HG03442 (cell line): Measurements from ENCODE around the gene TNS3.
A peak's percentile ranks its signal among the peaks of the same experiment; 100 is the strongest.

ENCODE experiments used
- ATAC-seq: cut with Tn5 transposase; IDR thresholded peaks from one replicate; pipeline ENCODE4 v1.9.1; 2021; ENCODE audit warnings: mild to moderate bottlenecking, moderate library complexity; ENCODE audit not compliant: unreplicated experiment

Gene TNS3

DNA sequence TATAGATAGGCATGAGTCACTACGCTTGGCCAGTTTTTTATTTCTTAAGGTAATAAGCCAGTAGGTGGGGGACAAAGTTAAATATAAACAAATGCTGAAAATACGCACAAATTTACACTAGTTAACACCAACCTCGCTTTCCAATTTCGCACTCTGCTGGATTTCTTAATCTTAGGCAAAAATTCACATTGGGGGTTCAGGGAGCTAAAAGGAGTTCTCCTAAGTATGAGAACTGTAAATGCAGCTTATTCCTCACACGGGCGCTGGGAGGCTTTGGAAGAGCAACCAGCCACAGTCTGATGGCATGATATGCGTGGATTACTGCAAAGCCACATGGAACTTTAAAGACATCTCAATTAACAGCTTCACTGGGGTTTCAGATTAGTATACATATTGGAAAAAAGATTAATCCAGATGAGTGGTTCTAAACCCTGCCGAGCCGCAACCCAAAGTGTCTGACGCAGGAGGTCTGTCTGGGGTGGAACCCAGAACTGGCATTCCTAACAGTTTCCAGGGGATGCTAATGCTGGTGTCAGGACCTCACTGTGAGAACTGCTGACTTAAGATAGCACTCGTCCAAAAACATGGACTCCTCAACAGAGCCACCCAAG is 16.2 kb downstream of the TNS3 start:
- ATAC-seq, result no peak

DNA sequence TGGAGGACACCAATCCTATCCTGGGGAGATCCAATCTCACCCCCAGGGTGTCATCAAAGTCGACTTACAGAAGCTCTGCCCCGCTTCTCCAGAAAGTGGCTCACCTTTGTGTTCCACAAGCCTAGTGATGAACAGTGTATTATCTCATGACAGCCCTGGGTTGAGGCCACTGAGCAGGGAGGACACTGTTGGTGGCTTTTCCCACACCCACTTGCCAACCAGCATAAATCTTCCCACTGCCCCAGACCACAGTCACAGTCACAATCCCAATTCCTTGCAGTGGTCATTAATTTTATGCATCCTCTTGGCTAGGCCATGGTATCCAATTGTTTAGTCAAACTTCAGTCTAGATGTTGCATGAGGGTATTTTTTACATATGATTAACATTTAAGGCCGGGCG is 18.4 kb downstream of the TNS3 start:
- no peak for ATAC-seq

DNA sequence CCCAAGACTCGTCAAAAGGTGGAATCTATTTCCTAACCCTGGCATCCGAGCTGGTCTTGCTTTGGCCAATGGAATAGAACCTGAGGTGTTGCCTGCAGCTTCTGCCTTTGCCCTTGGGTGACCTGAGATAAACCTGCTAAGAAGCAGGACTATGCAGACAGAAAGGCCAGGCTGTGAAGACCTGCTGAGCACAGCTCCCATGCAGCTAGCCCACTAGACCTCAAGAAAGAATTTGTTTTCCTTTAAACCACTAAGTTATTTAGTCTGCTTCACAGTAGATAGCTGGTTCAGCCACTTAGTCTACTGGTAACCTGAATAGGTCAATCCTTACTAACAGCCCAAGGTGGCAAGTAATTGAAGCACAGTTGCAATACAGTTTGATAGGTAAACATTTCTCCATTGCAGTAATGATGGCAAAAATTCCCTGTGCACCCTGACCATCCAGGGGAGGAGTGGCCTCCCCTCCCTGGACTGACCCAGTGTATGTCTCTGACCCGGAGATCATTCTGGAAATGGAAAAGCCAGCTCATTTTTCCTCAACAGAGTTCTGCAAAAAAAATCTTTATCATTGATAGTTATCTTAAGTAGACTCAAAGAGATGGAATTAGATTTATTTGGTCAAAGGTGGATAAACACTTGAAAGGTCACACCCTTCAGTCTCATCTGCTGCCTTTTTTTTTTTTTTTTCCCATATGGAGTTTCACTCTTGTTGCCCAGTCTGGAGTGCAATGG is 20.0 kb downstream of the TNS3 start:
- ATAC-seq, result no peak

DNA sequence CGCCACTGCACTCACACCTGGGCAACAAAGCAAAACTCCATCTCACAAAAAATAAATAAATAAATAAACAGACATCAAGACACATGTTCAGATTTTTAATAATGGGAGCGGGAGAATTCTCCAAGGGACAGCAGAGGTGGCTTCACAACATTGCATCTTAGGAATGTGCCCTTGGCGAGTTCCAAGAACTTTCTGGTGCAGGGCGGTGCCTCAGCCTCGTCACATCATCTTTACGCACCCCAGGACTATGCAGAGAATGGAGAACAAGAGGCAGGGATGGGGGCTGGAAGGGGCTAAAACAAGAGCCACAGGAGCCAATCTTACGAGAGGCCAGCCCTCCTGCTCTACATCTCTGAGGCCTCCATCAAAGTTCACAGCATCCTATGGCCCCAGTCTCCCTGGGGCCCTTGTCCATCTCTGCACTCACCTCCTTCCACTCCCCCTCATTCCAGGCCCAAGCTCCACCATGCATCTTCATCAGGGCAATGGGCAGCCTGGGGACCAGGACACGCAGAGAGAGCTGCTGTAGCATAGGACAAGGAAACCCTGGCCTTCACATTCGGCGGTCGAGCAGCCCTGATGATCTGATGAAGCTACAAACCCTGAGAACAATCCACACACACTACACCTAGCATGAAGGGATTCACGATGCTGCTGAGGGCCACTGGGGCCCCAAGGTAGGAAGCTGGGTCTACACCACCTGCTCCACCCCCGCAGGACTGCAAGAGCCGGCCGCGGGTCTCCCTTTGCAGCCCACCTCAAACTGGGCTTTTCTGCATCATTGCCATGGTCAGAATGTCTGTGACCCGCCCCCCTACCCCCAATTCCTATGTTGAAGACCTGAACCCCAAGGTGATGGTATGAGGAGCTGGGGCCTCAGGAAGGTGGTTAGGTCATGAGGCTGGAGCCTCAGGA is 22.3 kb downstream of the TNS3 start:
- no peak for ATAC-seq

DNA sequence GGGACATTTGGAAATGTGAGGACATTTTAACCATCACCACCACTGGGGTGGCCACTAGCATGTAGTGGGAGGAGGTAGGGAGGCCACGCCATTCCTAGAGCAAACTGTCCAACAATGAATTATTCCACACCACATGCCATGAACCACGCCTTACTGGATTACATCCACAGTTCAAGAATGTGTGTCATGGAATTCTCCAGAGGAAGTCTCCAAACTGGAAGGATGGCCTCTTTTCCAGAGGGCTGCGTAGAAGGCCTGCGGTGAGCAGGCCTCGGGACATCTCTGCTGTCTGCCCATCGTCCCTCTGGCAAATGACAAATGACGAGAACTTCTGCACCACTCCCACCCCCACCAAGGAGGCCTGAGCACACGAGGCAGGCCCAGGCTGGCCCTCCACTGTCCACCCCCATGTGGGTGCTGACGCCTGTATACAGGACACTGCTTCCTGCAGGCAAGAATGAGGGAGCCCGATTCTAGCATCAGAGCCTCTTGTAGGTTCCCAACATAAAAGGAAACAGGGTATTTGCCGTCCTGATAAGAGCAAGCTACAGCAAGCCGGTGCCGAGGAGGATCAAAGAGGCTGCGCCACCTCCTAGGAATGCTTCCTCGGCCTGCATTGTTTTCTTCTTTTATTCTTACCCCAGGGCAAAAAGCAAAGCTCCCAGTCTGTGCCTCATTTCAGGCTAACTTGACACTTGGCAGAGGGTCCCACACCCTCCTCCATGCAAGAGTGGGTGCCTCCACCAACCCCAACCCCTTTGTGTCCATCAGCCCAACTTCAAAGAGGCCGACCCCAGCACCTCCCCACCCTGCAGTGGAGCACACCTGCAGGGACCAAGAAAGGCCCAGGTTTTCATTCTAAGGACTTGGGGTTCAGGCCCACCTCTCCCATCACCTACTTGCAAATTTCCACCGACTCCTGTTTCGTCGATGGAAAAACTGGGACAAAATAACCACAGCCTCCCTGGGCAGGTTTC is 23.9 kb downstream of the TNS3 start:
- no peak for ATAC-seq

DNA sequence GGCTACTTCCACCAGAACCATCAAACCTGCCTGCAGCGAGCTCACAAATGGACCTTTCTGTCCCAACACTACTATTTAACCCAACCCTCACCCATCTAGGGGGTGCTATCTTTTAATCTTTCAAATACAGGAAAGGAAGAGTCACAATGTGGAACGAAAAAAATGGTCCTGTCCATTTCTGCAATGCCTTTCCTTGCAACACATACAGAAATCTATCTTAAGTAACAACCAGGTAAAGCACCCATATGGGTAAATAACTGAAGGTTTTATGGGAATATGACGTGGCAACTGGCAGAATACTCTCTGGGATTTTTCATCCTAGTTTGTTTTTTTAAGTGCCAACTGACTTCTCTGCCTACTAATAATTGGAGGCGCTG is 24.6 kb downstream of the TNS3 start:
- ATAC-seq, result no peak

DNA sequence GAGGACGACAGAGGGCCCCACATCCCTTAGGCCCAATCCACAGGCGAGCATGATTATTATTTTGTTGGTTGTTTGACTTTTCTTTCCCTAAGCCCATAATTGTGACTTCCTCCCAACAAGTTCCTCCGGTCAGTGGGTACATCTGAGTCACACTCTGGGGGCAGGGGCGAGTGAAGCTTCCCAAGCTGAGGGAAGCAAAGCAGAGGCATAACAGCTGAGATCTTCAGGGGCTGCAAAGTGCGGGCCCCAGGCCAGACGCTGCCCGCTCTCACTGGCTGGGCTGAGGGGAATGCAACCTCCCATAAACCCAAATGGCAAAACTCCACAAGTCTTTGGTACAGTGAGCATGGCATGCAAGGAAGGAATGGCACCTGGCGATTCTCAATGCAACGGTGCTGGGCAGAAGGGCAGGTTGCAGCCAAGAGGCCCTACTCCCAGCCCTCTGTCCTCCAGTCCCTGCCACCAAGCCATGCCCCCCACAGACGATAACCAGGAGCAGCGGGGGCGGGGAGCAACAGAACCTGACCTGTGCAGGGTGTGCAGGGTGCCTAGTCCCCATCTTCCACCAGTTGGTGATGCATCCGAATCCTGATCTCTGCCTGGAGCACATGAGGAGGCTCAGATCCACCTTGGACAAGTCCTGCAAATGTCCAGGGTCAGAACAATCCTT is 25.3 kb downstream of the TNS3 start:
- ATAC-seq, result no peak

DNA sequence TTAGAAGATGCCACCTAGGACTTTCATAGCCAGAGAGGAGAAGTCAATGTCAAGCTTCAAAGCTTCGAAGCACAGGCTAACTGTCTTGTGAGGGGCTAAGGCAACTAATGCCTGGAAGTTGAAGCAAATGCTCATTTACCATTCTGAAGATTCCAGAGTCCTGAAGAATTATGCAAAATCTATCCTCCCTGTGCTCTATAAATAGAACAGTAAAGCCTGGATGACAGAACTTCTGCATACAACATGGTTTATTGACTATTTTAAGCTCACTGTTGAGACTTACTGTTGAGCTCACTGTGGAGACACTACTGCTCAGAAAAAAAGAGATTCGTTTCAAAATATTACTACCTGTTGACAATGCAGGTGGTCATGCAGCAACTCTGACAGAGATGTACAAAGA is 28.6 kb downstream of the TNS3 start:
- no peak for ATAC-seq

DNA sequence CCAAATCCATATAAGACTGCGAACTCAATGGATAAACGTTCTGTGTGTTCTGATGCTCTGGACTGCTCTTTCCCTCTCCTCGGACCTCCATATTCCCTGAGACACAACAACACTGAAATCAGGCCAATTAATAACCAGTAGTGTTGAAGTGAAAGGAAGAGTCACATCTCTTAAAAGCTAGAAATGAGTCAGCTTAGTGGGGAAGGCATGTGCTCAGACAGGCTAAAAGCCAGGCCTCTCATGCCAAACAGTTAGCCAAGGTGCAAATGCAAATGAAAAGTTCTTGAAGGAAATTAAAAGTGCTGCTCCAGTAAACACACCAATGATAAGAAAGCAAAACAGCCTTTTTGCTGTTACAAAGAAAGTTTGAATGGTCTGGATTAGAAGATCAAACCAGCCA is 29.3 kb downstream of the TNS3 start:
- ATAC-seq, result peak; percentile 100

DNA sequence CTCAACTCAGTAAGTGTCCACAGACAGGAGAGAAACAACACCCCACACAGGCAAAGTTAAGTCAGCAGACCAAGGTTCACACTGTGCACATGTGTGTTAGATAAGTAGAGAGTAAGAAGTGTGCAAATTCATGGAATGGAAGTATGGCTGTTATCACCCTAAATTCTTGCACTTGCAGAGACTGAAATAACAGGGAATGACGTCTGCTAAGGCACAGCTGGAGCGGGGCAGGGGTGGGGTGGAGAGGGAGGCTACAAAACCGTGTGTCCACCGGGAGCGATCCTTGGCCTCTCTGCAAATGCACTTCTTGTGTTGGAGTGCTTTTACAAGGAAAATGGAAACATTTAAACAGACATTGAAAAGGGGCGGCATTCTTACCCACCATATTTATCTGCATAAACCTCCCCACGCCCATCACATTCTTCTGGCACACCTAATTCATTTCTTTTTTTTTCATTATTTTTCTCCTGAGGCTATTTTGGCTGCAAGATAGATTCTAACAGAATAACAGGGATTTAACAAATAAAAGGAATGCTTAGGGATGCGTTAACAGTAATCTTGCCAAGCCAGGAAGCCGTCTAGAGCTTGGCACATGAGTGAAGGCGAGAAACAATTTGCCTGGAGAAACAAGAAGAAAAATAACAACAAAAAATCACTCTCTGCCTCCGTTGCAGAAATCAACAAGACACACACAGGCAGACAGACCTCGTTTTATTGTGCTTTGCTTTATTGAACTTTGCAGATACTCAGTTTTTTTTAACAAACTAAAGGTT is 30.1 kb downstream of the TNS3 start:
- ATAC-seq, result no peak

DNA sequence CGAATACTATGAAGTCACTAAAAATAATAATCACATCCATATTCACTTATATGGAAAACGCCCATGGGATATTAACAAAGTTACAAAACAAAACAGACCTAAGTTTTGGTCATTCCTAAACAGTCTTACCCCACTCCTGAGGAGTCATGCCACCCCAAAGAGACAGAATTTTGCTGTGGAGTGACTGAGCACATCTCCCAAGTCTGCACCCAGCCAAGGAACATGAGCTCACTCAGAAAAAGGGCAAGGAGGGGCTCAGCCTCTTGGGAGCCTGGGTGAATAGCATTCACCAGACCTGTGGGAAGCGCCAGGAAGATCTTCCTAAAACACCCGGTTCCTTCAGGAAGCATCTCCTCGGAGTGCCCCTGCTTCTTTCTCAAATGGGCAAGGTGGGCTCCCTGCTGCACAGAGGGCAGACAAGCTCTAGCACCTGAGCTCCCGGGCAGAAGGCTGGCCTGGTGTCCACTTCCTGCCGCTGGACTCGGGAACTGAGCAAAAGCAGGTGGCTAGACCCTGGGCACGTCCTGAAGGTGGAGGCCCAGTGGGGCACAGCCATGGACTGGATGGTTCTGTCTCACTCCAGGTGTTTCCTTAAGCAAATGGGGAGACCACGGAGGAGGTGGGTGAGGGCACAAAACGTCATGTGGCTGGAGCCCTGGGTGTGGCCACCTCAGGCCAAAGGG is 31.0 kb downstream of the TNS3 start:
- no peak for ATAC-seq

DNA sequence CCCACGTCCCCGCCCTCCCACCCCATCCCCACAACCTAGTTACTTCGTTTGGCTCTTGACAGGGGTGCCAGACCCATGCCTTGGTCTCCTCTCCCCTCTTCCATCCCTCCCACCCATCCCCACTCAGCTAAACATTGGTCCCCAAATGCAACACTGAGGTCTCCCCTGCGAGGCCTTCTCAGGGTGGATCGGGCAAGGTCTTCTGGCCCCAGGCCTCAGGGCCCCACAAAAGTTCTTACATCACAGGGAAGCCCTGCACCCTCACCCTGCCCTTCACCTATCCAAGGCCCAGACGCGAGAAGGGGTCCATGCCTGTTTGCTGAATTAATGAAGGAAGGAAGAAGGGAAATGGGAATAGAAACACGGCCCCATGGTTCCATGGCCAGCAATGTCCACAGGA is 32.0 kb downstream of the TNS3 start:
- ATAC-seq, result no peak

DNA sequence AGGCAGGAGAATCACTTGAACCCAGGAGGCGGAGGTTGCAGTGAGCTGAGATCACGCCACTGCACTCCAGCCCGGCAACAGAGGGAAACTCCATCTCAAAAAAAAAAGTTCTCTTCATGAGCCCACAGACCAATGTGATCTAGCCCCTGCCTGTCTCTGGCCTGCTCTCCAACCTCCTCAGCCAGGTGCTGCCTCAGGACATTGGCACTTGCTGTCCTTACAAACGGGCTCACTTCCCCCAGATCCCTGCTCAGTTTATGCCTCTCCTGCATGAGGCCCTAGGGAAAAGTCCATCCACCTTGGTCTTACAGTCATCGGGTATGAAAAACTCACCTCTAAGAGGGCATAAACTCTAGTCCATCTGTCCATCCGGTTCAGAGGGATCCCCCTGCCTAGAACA is 32.5 kb downstream of the TNS3 start:
- ATAC-seq, result no peak

DNA sequence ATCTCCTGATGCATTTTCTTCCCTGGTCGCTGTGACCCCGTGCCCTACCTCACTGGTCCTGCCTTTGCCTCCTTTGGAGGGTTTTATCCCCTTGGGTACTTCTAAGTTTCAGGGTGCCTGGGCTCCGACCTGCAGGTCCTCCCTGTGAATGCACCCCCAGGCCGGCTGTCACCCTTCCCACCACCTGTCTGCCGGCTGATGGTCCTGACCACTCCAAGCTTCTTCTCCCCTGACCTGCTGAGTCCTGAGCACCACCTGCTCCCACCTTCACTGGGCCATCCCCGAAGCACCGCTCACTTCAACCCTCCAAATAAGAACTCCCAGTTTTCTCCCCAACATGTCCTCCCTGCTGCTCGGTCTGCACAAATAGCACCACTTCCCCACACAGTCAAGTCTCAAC is 33.4 kb downstream of the TNS3 start:
- no peak for ATAC-seq

DNA sequence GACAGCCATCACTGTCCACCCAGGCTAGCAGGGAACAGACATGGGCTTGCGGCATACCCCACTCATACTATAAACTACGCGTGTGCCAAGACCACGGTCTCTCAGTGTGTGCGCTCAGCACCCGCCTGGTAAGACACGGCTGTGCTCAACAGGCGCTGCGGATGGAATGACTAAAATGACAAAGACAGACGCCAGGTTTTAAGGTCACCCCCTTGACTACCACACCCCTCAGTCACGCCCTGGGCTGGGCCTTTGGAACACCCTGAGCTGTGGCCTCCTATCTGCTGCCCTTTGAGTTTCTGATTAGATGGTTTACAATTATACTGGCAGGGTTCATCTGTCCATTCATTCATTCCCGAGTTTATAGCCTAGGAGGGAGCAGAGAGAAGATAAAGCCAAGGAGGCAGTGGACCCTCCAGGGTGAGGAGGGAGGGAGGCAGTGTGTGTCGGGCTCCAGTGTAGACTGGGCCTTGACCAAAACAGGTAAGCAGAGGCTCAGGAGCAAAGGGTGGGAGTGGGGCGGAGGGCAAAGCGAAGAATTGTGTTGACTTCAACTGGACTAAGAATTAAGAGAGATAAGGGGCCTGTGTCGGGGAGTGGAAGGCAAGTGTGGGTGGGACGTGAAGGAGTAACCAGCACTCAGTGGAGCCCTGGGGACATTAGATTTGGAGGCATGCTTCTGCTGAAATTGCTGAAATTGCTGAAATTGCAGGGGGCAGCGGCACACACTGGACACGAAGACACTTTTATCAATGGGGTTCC is 35.0 kb downstream of the TNS3 start:
- no peak for ATAC-seq

DNA sequence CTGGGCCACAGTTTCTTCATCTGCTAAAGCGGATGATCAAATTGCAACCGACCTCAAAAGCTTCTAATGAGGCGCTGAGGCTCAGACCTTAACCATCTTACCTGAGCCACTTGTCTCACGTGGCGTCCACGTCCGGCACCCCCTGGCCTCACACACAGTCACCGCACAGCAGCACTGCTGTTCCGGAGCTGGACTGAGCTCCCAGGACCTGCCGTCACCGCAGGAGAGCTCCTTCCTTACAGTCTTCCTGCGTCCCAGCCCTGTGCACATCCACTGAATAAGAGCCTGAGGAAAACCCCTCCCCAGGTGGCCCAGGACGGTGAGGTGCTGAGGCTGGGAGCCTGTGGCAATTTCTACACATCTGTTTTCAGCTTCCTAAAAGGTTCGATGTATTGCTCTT is 35.7 kb downstream of the TNS3 start:
- ATAC-seq, result no peak

DNA sequence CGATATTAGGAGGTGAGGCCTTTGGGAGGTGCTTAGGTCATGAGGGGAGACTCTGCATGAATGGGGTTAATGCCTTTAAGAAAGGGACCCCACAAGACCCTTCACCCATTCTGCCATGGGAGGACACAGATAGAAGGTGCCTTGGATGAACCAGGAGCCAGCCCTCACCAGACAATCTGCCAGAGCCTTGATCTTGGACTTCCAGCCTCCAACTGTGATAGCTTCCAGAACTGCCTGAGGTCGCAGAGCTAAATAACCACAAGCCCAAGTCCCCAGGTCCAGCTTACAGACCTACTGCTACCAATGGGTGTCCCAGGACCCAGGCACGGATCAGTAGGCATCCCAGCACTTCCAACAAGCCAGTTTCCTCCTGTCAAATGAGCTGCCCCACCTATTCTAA is 37.5 kb downstream of the TNS3 start:
- ATAC-seq, result no peak

DNA sequence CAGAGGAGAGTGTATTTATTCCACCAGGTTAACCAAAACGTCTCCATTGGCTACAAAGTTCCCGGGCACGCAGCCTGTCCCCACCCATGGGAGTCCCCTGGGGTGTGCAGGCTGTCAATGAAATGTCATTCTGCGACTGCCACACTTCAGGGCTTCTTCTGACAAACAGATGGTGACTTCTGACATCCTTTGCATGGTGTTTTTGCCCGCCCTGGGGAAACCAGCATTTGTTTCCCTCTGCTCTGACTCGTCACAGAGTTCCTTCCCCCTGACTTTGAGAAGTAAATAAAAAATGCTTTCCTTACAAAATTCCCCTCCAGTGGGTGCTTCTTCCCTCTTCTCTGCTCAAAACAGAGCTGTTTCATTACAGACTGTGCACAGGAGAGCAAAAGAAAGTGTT is 38.2 kb downstream of the TNS3 start:
- ATAC-seq, result no peak
